Stomach smooth muscle (tissue), 2 donors: ENCODE results near the gene MDC1.
"Not testable (repeated sequence)": the region's sequence is repeated elsewhere in the genome, so short reads cannot be mapped to it uniquely, and the experiment has no call there.

Experiments used
- H3K27ac ChIP-seq: one replicate; pipeline ENCODE4 v1.7.0; 2013; ENCODE audit warnings: mild to moderate bottlenecking, low read length, inconsistent platforms
- H3K27me3 ChIP-seq, 2 donors: one replicate each; pipeline ENCODE4 v1.7.0; 2013; ENCODE audit warnings: low read length in 2 of 2; ENCODE audit not compliant: insufficient read depth in 2 of 2, control insufficient read depth in 1 of 2
- H3K36me3 ChIP-seq, 2 donors: one replicate each; pipeline ENCODE4 v1.7.0; 2013; ENCODE audit warnings: low read length in 2 of 2; ENCODE audit not compliant: control insufficient read depth in 2 of 2, insufficient read depth in 2 of 2
- H3K4me1 ChIP-seq: one replicate; pipeline ENCODE4 v1.7.0; 2013; ENCODE audit warnings: low read length; ENCODE audit not compliant: control insufficient read depth, insufficient read depth
- H3K4me3 ChIP-seq, 2 donors: one replicate each; pipeline ENCODE4 v1.7.0; 2013; ENCODE audit warnings: low read length in 2 of 2
- H3K9ac ChIP-seq, 2 donors: one replicate each; pipeline ENCODE4 v1.7.0; 2013; ENCODE audit warnings: low read length in 2 of 2, mild to moderate bottlenecking in 1 of 2
- H3K9me3 ChIP-seq, 2 donors: one replicate each; pipeline ENCODE4 v1.7.0; 2013; ENCODE audit warnings: low read length in 2 of 2; ENCODE audit not compliant: control insufficient read depth in 2 of 2
- donor health status: healthy.
- donor health status: Pancreatic carcinoma.

Gene MDC1

DNA sequence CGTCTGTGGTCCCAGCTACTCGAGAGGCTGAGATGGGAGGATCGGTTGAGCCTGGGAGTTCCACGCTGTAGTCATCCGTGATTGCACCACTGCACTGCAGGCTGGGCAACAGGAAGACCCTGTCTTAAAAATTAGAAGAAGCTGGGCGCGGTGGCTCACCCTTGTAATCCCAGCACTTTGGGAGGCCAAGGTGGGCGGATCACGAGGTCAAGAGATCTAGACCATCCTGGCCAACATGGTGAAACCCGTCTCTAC is 4.9 kb upstream of the MDC1 start:
- Histone ChIP-seq H3K4me3 (peak overlapping the region; percentile 77 to 93), H3K9ac (peak overlapping the region; percentile 74 to 75), H3K27ac (peak overlapping the region; percentile 82), H3K4me1 (peaks cover 40% of the 10 kb centered on the region), H3K36me3 (peaks cover 27 to 29% of the 10 kb centered on the region in 2 donors)
- H3K27me3 ChIP-seq, H3K9me3 ChIP-seq: not testable (repeated sequence)

DNA sequence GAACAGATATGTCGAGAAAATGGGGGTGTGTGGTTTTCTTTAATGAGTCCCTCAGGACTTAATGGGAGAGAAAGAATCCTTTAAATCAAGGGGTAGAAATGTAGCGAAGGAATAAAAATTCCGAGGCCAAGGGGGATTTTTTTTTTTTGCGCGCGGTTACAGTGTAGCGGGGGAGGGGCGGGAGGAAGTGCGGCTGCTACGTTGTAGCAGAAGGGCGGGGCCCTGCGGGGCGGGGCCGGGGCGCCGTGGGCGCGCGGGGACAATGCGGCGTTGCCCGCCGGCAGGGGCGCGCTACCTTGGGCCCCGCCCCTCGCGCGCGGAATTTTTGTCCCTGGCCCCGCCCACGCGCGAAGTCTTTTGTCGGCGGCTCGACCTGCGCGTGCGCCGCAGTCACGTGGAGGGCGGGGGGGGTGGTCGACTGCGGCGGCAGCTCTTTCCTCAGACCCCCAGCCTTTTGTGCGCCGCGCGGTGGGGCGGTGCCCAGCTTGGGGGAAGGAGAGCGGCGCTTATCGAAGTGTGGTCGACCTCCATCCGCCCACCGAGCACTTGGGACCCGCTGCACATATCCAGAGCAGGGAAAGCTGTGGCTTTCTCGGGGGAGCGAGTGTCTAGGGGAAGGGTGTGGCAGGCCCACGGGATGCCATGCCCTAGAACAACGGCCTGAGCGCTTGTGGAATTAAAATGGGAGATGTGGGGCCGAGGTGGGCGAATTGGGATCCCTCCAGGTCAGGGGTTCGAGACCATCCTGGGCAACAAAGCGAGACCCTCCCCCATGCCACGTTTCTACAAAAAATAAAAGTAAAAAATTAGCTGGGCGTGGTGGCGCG is 4.3 kb upstream of the MDC1 start:
- peaks cover 45% of the 10 kb centered on the region for H3K4me1 ChIP-seq
- H3K4me3 ChIP-seq: peak overlapping the region; percentile 92 to 93
- H3K27ac ChIP-seq: peak overlapping the region; percentile 85
- no peaks in the 10 kb centered on the region for H3K27me3 ChIP-seq
- H3K9me3 ChIP-seq: no peaks in the 10 kb centered on the region
- peak overlapping the region; percentile 79 to 90 for H3K9ac ChIP-seq
- peaks cover 25% of the 10 kb centered on the region in 2 donors for H3K36me3 ChIP-seq

DNA sequence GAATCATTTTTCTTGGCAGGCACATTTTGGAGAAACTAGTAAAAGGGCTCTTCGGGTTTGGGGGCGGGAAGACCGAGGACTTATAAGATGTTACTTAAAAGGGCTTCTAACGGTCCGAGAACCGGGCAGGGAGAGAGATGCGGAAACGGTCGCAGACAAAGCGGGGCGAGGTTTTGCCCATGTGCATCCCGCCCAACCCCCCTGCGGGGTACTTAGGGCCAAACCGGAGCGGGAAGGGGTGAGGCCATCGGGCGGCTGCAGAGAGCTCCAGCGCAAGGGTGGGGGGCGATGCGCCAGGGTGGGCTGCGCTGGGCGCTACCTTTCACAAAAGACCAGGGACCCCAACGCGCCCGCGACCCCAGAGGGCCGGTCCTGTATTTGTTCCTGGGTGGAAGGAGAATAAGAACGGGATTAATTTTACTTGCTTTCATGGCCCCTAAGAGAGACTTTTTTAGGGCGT is 3.7 kb upstream of the MDC1 start:
- peak overlapping the region; percentile 92 to 93 for H3K4me3 ChIP-seq
- peaks cover 22 to 23% of the 10 kb centered on the region in 2 donors for H3K36me3 ChIP-seq
- peak overlapping the region; percentile 79 to 90 for H3K9ac ChIP-seq
- H3K4me1 ChIP-seq: peaks cover 45% of the 10 kb centered on the region
- H3K9me3 ChIP-seq: no peaks in the 10 kb centered on the region
- H3K27ac ChIP-seq: peak overlapping the region; percentile 85
- no peaks in the 10 kb centered on the region for H3K27me3 ChIP-seq

DNA sequence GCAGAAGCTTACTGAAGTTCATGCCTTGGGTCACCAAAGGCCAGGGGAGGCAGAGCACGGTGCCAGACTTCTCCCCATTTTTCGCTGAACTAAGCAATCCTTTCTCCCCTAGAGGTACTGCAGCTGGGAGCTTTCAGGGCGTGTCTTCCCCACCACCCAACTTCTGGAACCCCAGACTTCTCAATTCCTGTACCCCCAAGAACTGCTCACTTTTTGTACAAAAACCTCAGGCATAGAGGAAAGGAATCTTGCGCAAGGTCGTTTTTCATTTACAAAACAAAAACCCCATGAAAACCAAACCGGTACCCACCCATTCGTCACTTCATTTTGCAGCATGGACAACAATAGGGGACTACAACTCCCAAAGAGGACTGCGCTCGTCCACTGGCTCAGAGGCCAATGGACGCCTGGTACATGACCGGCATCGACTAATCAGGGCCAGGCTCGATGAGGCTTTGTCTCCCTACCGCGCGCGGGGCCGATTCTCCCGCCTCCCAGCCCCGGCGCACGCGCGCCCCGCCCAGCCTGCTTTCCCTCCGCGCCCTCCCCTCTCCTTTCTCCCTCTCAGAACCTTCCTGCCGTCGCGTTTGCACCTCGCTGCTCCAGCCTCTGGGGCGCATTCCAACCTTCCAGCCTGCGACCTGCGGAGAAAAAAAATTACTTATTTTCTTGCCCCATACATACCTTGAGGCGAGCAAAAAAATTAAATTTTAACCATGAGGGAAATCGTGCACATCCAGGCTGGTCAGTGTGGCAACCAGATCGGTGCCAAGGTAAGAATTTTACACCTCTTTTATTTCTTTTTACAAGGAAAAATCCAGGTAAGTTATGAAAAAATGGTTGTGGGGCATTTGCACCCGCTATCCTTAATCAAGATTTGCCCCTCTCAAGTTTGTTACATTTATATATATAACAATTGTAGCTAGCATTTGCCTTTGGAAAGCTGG is 3.0 kb upstream of the MDC1 start, which contains the start of gene TUBB:
TSS of gene TUBB (plus strand) at position 562 of the 947 bp plus-strand sequence. CDS start at position 717, 155 bp downstream.
- peaks cover 43% of the 10 kb centered on the region for H3K4me1 ChIP-seq

DNA sequence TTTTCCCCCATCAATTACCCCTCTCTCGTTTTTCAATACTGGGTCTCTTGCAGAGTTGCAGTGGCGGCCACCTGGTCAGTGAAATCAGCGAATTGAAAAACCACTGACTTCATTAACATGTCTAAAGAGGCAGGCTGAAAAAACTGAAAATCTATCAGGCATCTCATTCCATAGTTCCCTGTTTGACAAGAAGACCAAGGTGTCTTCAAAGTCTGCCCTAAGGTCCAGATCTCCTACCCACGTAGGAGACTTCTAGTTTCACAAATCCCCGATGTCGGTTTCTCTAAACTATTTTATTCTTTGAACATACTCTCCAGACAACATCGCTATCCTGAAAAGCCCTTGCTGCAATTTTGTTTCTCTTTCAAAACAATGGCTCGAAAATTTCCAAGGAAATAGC is 2.3 kb upstream of the MDC1 start:
- H3K9ac ChIP-seq: peak overlapping the region in 1 of 2 donors; percentile 71
- peaks cover 14% of the 10 kb centered on the region in 2 donors for H3K36me3 ChIP-seq
- peak overlapping the region; percentile 55 to 93 for H3K4me3 ChIP-seq
- H3K9me3 ChIP-seq: no peaks in the 10 kb centered on the region
- no peaks in the 10 kb centered on the region for H3K27me3 ChIP-seq
- peak overlapping the region; percentile 85 for H3K27ac ChIP-seq
- peaks cover 37% of the 10 kb centered on the region for H3K4me1 ChIP-seq

More for the DNA sequence above, 3.0 kb upstream of the MDC1 start, which contains the start of gene TUBB:
- Histone ChIP-seq H3K4me3 (peak within 1 kb of the TSS; percentile 92 to 93), H3K36me3 (peaks cover 16 to 20% of the 10 kb centered on the region in 2 donors), H3K27me3 (no peaks in the 10 kb centered on the region), H3K9ac (peak within 1 kb of the TSS; percentile 79 to 90), H3K9me3 (no peaks in the 10 kb centered on the region), H3K27ac (peak within 1 kb of the TSS; percentile 85)

DNA sequence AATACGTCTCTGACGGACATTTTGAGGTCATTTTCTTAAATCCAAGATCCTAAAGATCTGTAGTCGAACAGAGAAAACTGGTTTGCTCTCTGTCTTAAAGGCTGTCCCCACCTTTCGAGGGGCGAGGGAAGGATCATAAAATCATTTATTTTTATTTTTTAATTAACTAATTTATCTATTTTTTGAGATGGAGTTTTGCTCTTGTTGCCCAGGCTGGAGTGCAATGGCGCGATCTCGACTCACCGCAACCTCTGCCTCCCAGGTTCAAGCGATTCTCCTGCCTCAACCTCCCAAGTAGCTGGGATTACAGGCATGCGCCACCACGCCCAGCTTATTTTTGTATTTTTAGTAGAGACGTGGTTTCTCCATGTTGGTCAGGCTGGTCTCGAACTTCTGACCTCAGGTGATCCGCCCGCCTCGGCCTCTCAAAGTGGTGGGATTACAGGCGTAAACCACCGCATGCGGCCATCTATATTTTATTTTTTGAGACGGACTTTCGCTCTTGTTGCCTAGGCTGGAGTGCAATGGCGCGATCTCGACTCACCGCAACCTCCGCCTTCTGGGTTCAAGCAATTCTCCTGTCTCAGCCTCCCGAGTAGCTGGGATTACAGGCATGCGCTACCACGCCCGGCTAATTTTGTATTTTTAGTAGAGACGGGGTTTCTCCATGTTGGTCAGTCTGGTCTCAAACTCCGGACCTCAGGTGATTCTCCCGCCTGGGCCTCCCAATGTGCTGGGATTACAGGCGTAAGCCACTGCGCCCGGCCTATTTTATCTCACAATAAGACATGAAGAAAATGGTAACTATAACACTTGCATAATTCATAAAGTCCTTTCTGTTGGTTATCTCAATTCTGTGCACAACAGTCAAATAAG is 1.0 kb upstream of the MDC1 start:
- H3K27ac ChIP-seq: peak overlapping the region; percentile 81
- peaks cover 12 to 13% of the 10 kb centered on the region in 2 donors for H3K36me3 ChIP-seq
- peak overlapping the region; percentile 62 to 88 for H3K4me3 ChIP-seq
- peak overlapping the region; percentile 57 to 71 for H3K9ac ChIP-seq
- H3K27me3 ChIP-seq, H3K9me3 ChIP-seq: not testable (repeated sequence)
- H3K4me1 ChIP-seq: peaks cover 26% of the 10 kb centered on the region

DNA sequence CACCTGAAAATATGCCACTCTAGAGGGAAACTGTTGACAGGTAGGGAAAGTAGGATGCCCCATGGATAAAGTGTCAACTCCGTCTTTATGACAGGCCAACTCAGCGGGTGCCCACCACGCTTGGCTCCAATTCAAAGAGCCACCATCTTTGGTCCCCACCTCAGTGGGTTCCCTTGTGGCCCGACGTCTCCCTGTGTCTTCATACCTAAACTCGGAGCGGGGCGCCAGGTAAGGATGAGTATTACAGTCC is 277 bp downstream of the MDC1 start:
- H3K4me1 ChIP-seq: peaks cover 15% of the 10 kb centered on the region
- peak overlapping the region; percentile 94 for H3K27ac ChIP-seq
- H3K4me3 ChIP-seq: peak overlapping the region; percentile 86 to 88
- H3K9ac ChIP-seq: peak overlapping the region; percentile 81 to 89
- no peaks in the 10 kb centered on the region for H3K27me3 ChIP-seq
- no peaks in the 10 kb centered on the region for H3K9me3 ChIP-seq
- peaks cover 17 to 23% of the 10 kb centered on the region in 2 donors for H3K36me3 ChIP-seq

DNA sequence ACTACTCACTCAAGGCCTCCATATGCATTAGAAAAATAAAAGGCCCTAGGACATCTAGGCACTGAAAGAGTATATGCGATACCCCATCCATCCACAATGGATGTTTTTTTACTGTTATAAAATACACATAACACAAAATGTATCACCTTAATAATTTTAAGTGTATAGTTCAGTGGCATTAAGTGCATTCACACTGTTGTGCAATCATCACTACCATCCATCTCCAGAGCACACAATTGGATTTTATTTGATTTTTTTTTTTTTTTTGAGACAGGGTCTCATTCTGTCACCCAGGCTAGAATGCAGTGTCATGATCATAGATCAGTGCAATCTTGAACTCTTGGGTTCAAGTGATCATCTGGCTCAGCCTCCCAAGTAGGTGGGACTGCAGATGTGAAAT is 2.8 kb downstream of the MDC1 start:
- H3K4me3 ChIP-seq: no peak overlapping the region
- H3K4me1 ChIP-seq: peaks cover 7% of the 10 kb centered on the region
- no peaks in the 10 kb centered on the region for H3K27me3 ChIP-seq
- peaks cover 28 to 31% of the 10 kb centered on the region in 2 donors for H3K36me3 ChIP-seq
- H3K9ac ChIP-seq: no peak overlapping the region
- no peak overlapping the region for H3K27ac ChIP-seq
- H3K9me3 ChIP-seq: no peaks in the 10 kb centered on the region

DNA sequence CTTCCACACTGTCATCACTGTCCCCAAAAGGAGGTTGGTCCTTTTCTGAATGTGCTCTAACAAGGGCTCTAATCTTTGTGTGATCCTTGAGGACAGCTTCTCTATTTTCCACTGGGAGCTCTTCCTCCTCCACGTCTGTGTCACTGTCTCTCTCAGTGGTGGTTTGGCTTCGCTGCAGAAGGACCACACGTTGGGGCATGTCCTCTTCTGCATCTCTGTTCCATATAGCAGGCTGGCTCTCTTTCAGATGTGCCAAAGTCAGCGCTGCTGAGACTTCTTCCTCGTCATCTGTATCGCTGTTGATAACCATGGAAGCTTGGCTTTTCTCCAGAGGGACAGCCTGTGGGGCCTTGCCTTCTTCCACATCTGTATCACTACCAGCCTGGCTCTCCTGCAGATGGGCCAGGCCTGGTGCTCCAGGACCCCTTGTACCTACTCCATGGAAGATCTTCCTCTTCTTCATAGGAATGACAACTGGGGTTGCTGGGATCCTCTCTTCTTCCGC is 4.6 kb downstream of the MDC1 start:
- peaks cover 7% of the 10 kb centered on the region for H3K4me1 ChIP-seq
- H3K36me3 ChIP-seq: peaks cover 37 to 39% of the 10 kb centered on the region in 2 donors
- no peaks in the 10 kb centered on the region for H3K27me3 ChIP-seq
- no peak overlapping the region for H3K27ac ChIP-seq
- H3K9ac ChIP-seq: no peak overlapping the region
- no peak overlapping the region for H3K4me3 ChIP-seq
- no peaks in the 10 kb centered on the region for H3K9me3 ChIP-seq
